ENCODE data around the gene FILIP1. TPM values are rescaled to one million over a fixed set of nuclear protein-coding genes. Genes with fewer than 3 reads are reported as not detected.

FILIP1 gene
- total RNA-seq, 4 donors from 2014 or later = 57.5 to 123 (median 93.8) TPM

DNA sequence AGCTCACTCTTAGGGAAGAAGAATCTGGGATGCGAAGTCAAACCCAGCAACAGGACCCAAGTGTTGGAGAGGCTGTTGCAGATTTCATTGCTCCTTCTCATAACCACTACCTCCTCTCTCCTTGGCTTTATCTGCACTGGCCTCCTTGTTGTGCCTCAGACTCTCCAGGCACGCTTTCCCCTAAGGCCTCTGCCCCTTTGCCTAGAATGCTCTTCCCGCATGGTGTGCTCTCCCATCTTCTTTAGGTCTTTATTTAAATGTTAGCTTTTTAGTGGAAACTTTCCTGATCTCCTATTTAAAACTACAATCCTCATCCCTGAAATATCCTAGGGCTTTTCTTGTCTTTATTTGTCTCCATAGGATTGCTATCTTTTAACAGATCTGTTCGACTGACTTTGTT, 114.1 kb downstream of the FILIP1 start:
- Histone ChIP-seq H3K4me1 (peaks cover 54 to 58% of the 10 kb centered on the region in 2 donors), H3K4me3 (no peak overlapping the region), H3K27ac (no peak overlapping the region), H3K9me3 (no peaks in the 10 kb centered on the region), H3K27me3 (no peaks in the 10 kb centered on the region), H3K36me3 (no peaks in the 10 kb centered on the region)
- DNase-seq = no peak
- in situ Hi-C loops (cut with MboI; ENCODE audit: low sequenced_read_pairs in 4 of 4) = no loop called here
- no peak for ATAC-seq
- no peak for TF ChIP-seq CTCF (IDR thresholded peaks at IDR 0.05 in 4 of 5, conservative IDR thresholded peaks at IDR 0.05 in 1 of 5)
- TF ChIP-seq POLR2A (IDR thresholded peaks at IDR 0.05) = no peak
- intact Hi-C loops (cut with DNase I; ENCODE audit: low total_unique reads) = no loop called here

- Histone ChIP-seq H3K27me3 (no peaks in the 10 kb centered on the region), H3K36me3 (no peaks in the 10 kb centered on the region), H3K9me3 (no peaks in the 10 kb centered on the region), H3K4me1 (peaks cover 44 to 46% of the 10 kb centered on the region in 2 donors), H3K4me3 (no peak overlapping the region), H3K27ac (peak overlapping the region in 1 of 4 donors; percentile 33)
- in situ Hi-C loops (cut with MboI; ENCODE audit: low sequenced_read_pairs in 4 of 4) = no loop called here
- DNase-seq (no peak), ATAC-seq (no peak)
- intact Hi-C loops (cut with DNase I; ENCODE audit: low total_unique reads) = no loop called here
- no peak for TF ChIP-seq CTCF (IDR thresholded peaks at IDR 0.05 in 4 of 5, conservative IDR thresholded peaks at IDR 0.05 in 1 of 5)
- no peak for TF ChIP-seq POLR2A (IDR thresholded peaks at IDR 0.05)
Observed at GRCh38 chr6:75378101-75378500, 115.5 kb downstream of the FILIP1 start.

DNA sequence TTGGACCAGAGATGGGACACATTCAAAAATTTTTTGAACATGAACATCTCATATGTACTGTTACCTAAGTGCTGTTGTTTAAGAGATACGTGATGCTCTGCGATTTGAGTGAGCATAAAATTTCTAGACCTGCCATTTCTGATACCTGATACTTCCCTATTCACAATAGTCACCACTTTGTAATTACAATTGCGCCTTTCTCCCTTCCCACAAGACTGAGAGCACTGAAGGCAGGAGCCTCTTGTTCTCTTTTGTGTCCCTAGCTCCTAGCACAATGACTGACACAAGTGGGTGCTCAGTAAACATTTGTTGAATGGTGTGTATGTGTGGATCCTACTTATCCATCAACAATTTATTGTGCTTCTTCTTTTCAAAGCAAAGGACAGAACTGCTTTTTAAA, 116.2 kb downstream of the FILIP1 start:
- H3K9me3 ChIP-seq = no peaks in the 10 kb centered on the region
- H3K36me3 ChIP-seq = no peaks in the 10 kb centered on the region
- peak overlapping the region in 3 of 4 donors; percentile 12 to 33 (median 13) for H3K27ac ChIP-seq
- ATAC-seq (no peak), DNase-seq (no peak)
- in situ Hi-C loops (cut with MboI; ENCODE audit: low sequenced_read_pairs in 4 of 4) = no loop called here
- TF ChIP-seq CTCF (IDR thresholded peaks at IDR 0.05 in 4 of 5, conservative IDR thresholded peaks at IDR 0.05 in 1 of 5) (no peak), POLR2A (IDR thresholded peaks at IDR 0.05) (no peak)
- intact Hi-C loops (cut with DNase I; ENCODE audit: low total_unique reads) = no loop called here
- H3K4me3 ChIP-seq = no peak overlapping the region
- H3K4me1 ChIP-seq = peaks cover 36 to 39% of the 10 kb centered on the region in 2 donors
- H3K27me3 ChIP-seq = no peaks in the 10 kb centered on the region

DNA sequence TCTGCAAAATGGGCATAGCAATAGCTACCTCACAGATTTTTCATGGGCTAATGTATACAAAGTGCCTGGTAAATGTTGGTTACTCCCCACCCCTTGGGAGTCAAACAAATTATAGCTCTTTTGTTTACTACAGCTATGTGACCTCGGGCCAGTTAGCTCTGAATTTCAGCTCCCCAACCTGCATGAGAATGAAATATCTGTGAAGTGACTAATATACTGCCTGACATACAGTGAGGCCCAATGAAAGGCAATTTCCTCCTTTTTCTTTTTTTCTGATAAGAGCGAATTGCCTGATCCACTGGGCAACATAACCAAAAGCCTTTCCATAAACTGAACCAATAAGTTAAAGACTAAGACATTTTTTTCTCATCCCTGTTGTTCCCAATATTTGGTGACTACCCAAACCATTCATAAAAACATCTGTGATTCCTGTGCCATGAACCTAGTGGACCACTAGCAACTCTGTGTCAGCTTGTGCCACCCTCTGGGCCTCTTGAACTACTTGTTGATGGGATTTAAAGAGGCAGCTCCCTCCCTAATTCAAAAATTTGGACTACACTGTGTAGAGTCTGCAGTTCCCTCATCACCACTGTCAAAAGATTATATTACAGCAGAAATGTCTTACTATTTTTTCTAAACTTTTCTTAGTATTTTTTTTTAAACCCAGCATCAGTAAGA, 117.1 kb downstream of the FILIP1 start:
- Histone ChIP-seq H3K4me1 (peaks cover 27 to 30% of the 10 kb centered on the region in 2 donors), H3K27me3 (no peaks in the 10 kb centered on the region), H3K4me3 (no peak overlapping the region), H3K27ac (peak overlapping the region; percentile 33 to 77 (median 64)), H3K9me3 (no peaks in the 10 kb centered on the region), H3K36me3 (no peaks in the 10 kb centered on the region)
- intact Hi-C loops (cut with DNase I; ENCODE audit: low total_unique reads) = no loop called here
- no peak for ATAC-seq
- in situ Hi-C loops (cut with MboI; ENCODE audit: low sequenced_read_pairs in 4 of 4) = no loop called here
- no peak for TF ChIP-seq POLR2A (IDR thresholded peaks at IDR 0.05)
- no peak for TF ChIP-seq CTCF (IDR thresholded peaks at IDR 0.05 in 4 of 5, conservative IDR thresholded peaks at IDR 0.05 in 1 of 5)
- DNase-seq = no peak
